ENCODE data around the gene PDCD6IP.
"Not testable (repeated sequence)": the region's sequence is repeated elsewhere in the genome, so short reads cannot be mapped to it uniquely, and the experiment has no call there.

The PDCD6IP gene

GRCh38 chr3:33834096-33834453 is 35.6 kb downstream of the PDCD6IP start:
- in situ Hi-C loops (cut with HindIII; ENCODE audit: low pct_ligation_motif_present, low pct_unique_long_range_greater_than_20kb, low sequenced_read_pairs): no loop called here
- no peak for DNase-seq

- DNase-seq; in situ Hi-C loops (cut with HindIII; ENCODE audit: low pct_ligation_motif_present, low pct_unique_long_range_greater_than_20kb, low sequenced_read_pairs): not testable (repeated sequence)
Observed at GRCh38 chr3:33837182-33837581, 38.8 kb downstream of the PDCD6IP start.

- DNase-seq: no peak
- in situ Hi-C loops (cut with HindIII; ENCODE audit: low pct_ligation_motif_present, low pct_unique_long_range_greater_than_20kb, low sequenced_read_pairs): no loop called here
Observed at GRCh38 chr3:33839283-33839682, 40.9 kb downstream of the PDCD6IP start.

- in situ Hi-C loops (cut with HindIII; ENCODE audit: low pct_ligation_motif_present, low pct_unique_long_range_greater_than_20kb, low sequenced_read_pairs): no loop called here
Observed at GRCh38 chr3:33840179-33840578, 41.7 kb downstream of the PDCD6IP start.

GRCh38 chr3:33848624-33849347 is 50.4 kb downstream of the PDCD6IP start:
- in situ Hi-C loops (cut with HindIII; ENCODE audit: low pct_ligation_motif_present, low pct_unique_long_range_greater_than_20kb, low sequenced_read_pairs): no loop called here

More at GRCh38 chr3:33840179-33840578, 41.7 kb downstream of the PDCD6IP start:
- no peak for DNase-seq

GRCh38 chr3:33850599-33850998 is 52.2 kb downstream of the PDCD6IP start:
- DNase-seq; in situ Hi-C loops (cut with HindIII; ENCODE audit: low pct_ligation_motif_present, low pct_unique_long_range_greater_than_20kb, low sequenced_read_pairs): not testable (repeated sequence)

More at GRCh38 chr3:33848624-33849347, 50.4 kb downstream of the PDCD6IP start:
- no peak for DNase-seq

- in situ Hi-C loops (cut with HindIII; ENCODE audit: low pct_ligation_motif_present, low pct_unique_long_range_greater_than_20kb, low sequenced_read_pairs); DNase-seq: not testable (repeated sequence)
Observed at GRCh38 chr3:33855407-33855806, 57.0 kb downstream of the PDCD6IP start.

- no peak for DNase-seq
- in situ Hi-C loops (cut with HindIII; ENCODE audit: low pct_ligation_motif_present, low pct_unique_long_range_greater_than_20kb, low sequenced_read_pairs): no loop called here
Observed at GRCh38 chr3:33855884-33856546, 57.6 kb downstream of the PDCD6IP start.

- DNase-seq; in situ Hi-C loops (cut with HindIII; ENCODE audit: low pct_ligation_motif_present, low pct_unique_long_range_greater_than_20kb, low sequenced_read_pairs): not testable (repeated sequence)
Observed at GRCh38 chr3:33857701-33858100, 59.3 kb downstream of the PDCD6IP start.

GRCh38 chr3:33858131-33858530 is 59.7 kb downstream of the PDCD6IP start:
- no peak for DNase-seq
- in situ Hi-C loops (cut with HindIII; ENCODE audit: low pct_ligation_motif_present, low pct_unique_long_range_greater_than_20kb, low sequenced_read_pairs): no loop called here

GRCh38 chr3:33860373-33861050 is 62.1 kb downstream of the PDCD6IP start:
- DNase-seq: no peak
- in situ Hi-C loops (cut with HindIII; ENCODE audit: low pct_ligation_motif_present, low pct_unique_long_range_greater_than_20kb, low sequenced_read_pairs): no loop called here

GRCh38 chr3:33865133-33865532 is 66.7 kb downstream of the PDCD6IP start:
- DNase-seq: no peak
- in situ Hi-C loops (cut with HindIII; ENCODE audit: low pct_ligation_motif_present, low pct_unique_long_range_greater_than_20kb, low sequenced_read_pairs): no loop called here

- no peak for DNase-seq
- in situ Hi-C loops (cut with HindIII; ENCODE audit: low pct_ligation_motif_present, low pct_unique_long_range_greater_than_20kb, low sequenced_read_pairs): no loop called here
Observed at GRCh38 chr3:33868309-33868708, 69.9 kb downstream of the PDCD6IP start.

- in situ Hi-C loops (cut with HindIII; ENCODE audit: low pct_ligation_motif_present, low pct_unique_long_range_greater_than_20kb, low sequenced_read_pairs): no loop called here
- no peak for DNase-seq
Observed at GRCh38 chr3:33869977-33870376, 71.5 kb downstream of the PDCD6IP start.

- in situ Hi-C loops (cut with HindIII; ENCODE audit: low pct_ligation_motif_present, low pct_unique_long_range_greater_than_20kb, low sequenced_read_pairs): no loop called here
- DNase-seq: no peak
Observed at GRCh38 chr3:33874815-33875214, 76.4 kb downstream of the PDCD6IP start.

GRCh38 chr3:33875680-33876079 is 77.2 kb downstream of the PDCD6IP start:
- in situ Hi-C loops (cut with HindIII; ENCODE audit: low pct_ligation_motif_present, low pct_unique_long_range_greater_than_20kb, low sequenced_read_pairs): no loop called here
- no peak for DNase-seq

- in situ Hi-C loops (cut with HindIII; ENCODE audit: low pct_ligation_motif_present, low pct_unique_long_range_greater_than_20kb, low sequenced_read_pairs): no loop called here
- DNase-seq: no peak
Observed at GRCh38 chr3:33877187-33877586, 78.8 kb downstream of the PDCD6IP start.

- in situ Hi-C loops (cut with HindIII; ENCODE audit: low pct_ligation_motif_present, low pct_unique_long_range_greater_than_20kb, low sequenced_read_pairs): no loop called here
- no peak for DNase-seq
Observed at GRCh38 chr3:33879540-33879939, 81.1 kb downstream of the PDCD6IP start.

All from ACHN (cell line).